ENCODE data around the gene TRPM1.

TRPM1 gene

DNA sequence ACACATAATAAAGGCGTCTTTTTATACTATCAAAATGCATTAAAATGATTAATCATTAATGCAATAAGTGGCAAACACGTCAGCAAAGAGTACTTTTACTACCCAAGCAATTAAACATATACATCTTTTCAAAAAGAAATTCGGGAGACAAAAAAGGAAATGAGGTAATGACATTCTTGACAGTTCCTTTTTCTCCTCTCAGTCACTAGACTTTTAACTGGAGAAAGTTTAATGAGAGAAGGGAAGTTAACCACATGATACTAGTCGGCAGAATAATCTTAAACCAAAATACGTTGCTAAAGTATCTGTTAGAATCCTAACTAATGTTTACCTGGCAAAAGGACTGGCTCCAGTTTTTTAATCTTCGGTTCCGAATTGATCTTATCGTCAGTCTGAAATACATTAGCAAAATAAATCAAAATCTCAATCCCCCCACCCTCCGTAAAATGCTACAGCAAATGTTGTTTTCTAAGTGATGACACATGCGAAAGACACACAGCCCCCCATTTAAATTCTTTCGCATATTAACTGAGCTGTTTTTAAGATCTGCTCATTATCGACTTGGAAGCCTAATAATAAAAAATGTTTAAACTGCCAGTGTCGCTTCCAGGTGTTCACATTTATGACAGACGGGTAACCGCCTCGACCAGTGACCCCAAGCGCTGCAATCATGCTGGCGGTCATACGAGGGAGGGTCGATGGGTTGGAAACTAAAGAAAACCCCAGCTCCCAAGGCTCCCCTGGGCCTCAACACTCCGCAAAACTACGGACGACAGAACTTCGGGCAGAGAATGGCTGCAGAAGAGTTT is 110.9 kb downstream of the TRPM1 start:
- H3K9ac ChIP-seq (ENCODE audit: low read depth, low read length) = peak overlapping the region; percentile 95
- H3K9me3 ChIP-seq (ENCODE audit: control insufficient read depth, insufficient read depth, low read length) = no peaks in the 10 kb centered on the region
- H3K4me1 ChIP-seq (ENCODE audit: insufficient read depth, low read length) = no peaks in the 10 kb centered on the region
- no peaks in the 10 kb centered on the region for H3K36me3 ChIP-seq (ENCODE audit: insufficient read depth, low read length)

- H3K4me1 ChIP-seq (ENCODE audit: insufficient read depth, low read length) = peaks cover 4% of the 10 kb centered on the region; the same call in 1 of the 2 replicates
- no peaks in the 10 kb centered on the region for H3K9me3 ChIP-seq (ENCODE audit: control insufficient read depth, insufficient read depth, low read length)
- no peaks in the 10 kb centered on the region for H3K36me3 ChIP-seq (ENCODE audit: insufficient read depth, low read length)
- H3K9ac ChIP-seq (ENCODE audit: low read depth, low read length) = peak overlapping the region; percentile 95; the same call in 1 of the 2 replicates
These were observed 111.5 kb downstream of the TRPM1 start for GRCh38 chr15:30990036-30990435.

GRCh38 chr15:30985081-30985531 is 116.4 kb downstream of the TRPM1 start:
- Histone ChIP-seq H3K36me3 (ENCODE audit: insufficient read depth, low read length) (0 out of 2 replicates have a peak, but pooled peaks cover 2% of the 10 kb centered on the region), H3K9ac (ENCODE audit: low read depth, low read length) (no peak overlapping the region), H3K4me1 (ENCODE audit: insufficient read depth, low read length) (peaks cover 7% of the 10 kb centered on the region; the same call in 1 of the 2 replicates), H3K9me3 (ENCODE audit: control insufficient read depth, insufficient read depth, low read length) (no peaks in the 10 kb centered on the region)

- 0 out of 2 replicates have a peak, but pooled peaks cover 2% of the 10 kb centered on the region for H3K36me3 ChIP-seq (ENCODE audit: insufficient read depth, low read length)
- H3K4me1 ChIP-seq (ENCODE audit: insufficient read depth, low read length) = peaks cover 7% of the 10 kb centered on the region; the same call in 1 of the 2 replicates
- no peaks in the 10 kb centered on the region for H3K9me3 ChIP-seq (ENCODE audit: control insufficient read depth, insufficient read depth, low read length)
- H3K9ac ChIP-seq (ENCODE audit: low read depth, low read length) = no peak overlapping the region
These were observed 117.0 kb downstream of the TRPM1 start for GRCh38 chr15:30984542-30984941.

- Histone ChIP-seq H3K36me3 (ENCODE audit: insufficient read depth, low read length) (0 out of 2 replicates have a peak, but pooled peaks cover 2% of the 10 kb centered on the region), H3K4me1 (ENCODE audit: insufficient read depth, low read length) (peaks cover 7% of the 10 kb centered on the region; the same call in 1 of the 2 replicates), H3K9me3 (ENCODE audit: control insufficient read depth, insufficient read depth, low read length) (no peaks in the 10 kb centered on the region), H3K9ac (ENCODE audit: low read depth, low read length) (no peak overlapping the region)
These were observed 117.4 kb downstream of the TRPM1 start for GRCh38 chr15:30984118-30984517.

GRCh38 chr15:30979457-30979856 is 122.1 kb downstream of the TRPM1 start:
- Histone ChIP-seq H3K9ac (ENCODE audit: low read depth, low read length) (no peak overlapping the region), H3K36me3 (ENCODE audit: insufficient read depth, low read length) (peaks cover 2% of the 10 kb centered on the region; the same call in 1 of the 2 replicates), H3K9me3 (ENCODE audit: control insufficient read depth, insufficient read depth, low read length) (no peaks in the 10 kb centered on the region), H3K4me1 (ENCODE audit: insufficient read depth, low read length) (no peaks in the 10 kb centered on the region)

- Histone ChIP-seq H3K4me1 (ENCODE audit: insufficient read depth, low read length) (no peaks in the 10 kb centered on the region), H3K9ac (ENCODE audit: low read depth, low read length) (no peak overlapping the region), H3K9me3 (ENCODE audit: control insufficient read depth, insufficient read depth, low read length) (no peaks in the 10 kb centered on the region)
These were observed 123.2 kb downstream of the TRPM1 start for GRCh38 chr15:30978328-30978727.

DNA sequence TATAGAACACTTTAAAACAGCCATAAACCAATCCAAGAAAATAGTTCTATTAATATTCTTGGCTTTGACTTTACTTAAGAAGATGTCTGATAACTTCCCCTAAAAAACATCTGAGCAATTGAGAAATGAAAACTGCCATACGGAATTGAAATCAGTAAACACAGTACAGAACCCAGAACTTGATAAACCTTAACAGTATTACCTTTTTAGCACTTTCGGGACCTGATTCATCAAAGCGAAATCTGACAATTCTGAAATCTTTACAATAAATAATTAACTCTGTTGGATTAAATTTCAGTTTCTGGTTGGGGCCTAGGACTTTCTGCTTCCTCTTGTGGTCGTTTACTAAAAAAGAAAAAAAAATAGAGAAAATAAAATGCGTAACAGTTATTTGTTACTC is 127.4 kb downstream of the TRPM1 start:
- no peaks in the 10 kb centered on the region; the same call in 1 of the 2 replicates for H3K36me3 ChIP-seq (ENCODE audit: insufficient read depth, low read length)
- no peak overlapping the region for H3K9ac ChIP-seq (ENCODE audit: low read depth, low read length)
- no peaks in the 10 kb centered on the region for H3K9me3 ChIP-seq (ENCODE audit: control insufficient read depth, insufficient read depth, low read length)
- peaks cover 2% of the 10 kb centered on the region; the same call in 1 of the 2 replicates for H3K4me1 ChIP-seq (ENCODE audit: insufficient read depth, low read length)

More at GRCh38 chr15:30978328-30978727, 123.2 kb downstream of the TRPM1 start:
- H3K36me3 ChIP-seq (ENCODE audit: insufficient read depth, low read length) = peaks cover 2% of the 10 kb centered on the region; the same call in 1 of the 2 replicates

GRCh38 chr15:30973379-30973778 is 128.1 kb downstream of the TRPM1 start:
- no peak overlapping the region for H3K9ac ChIP-seq (ENCODE audit: low read depth, low read length)
- H3K4me1 ChIP-seq (ENCODE audit: insufficient read depth, low read length) = peaks cover 2% of the 10 kb centered on the region; the same call in 1 of the 2 replicates
- no peaks in the 10 kb centered on the region for H3K9me3 ChIP-seq (ENCODE audit: control insufficient read depth, insufficient read depth, low read length)
- no peaks in the 10 kb centered on the region; the same call in 1 of the 2 replicates for H3K36me3 ChIP-seq (ENCODE audit: insufficient read depth, low read length)

- no peaks in the 10 kb centered on the region for H3K9me3 ChIP-seq (ENCODE audit: control insufficient read depth, insufficient read depth, low read length)
- H3K36me3 ChIP-seq (ENCODE audit: insufficient read depth, low read length) = peaks cover 4% of the 10 kb centered on the region; the same call in 1 of the 2 replicates
- peaks cover 2% of the 10 kb centered on the region; the same call in 1 of the 2 replicates for H3K4me1 ChIP-seq (ENCODE audit: insufficient read depth, low read length)
- no peak overlapping the region for H3K9ac ChIP-seq (ENCODE audit: low read depth, low read length)
These were observed 131.8 kb downstream of the TRPM1 start for GRCh38 chr15:30969724-30970123.

DNA sequence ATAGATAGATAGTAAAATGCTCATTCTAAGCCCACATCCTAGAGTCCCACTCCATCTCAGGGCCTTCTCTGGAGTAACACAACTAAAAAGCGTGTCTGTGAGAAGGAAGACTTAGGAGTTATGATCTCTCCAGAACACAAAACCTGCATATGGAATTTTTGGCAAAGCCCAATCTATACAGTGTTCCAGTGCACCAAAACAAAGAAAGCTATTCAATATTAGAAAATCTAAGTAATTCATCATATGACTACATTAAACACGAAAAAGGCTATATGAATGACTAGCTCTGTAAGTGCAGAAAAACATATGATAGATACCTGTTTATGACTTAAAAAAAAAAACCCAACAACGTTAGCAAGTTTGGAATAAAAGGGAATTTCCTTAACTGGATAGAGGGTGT is 137.8 kb downstream of the TRPM1 start:
- Histone ChIP-seq H3K9ac (ENCODE audit: low read depth, low read length) (no peak overlapping the region), H3K9me3 (ENCODE audit: control insufficient read depth, insufficient read depth, low read length) (no peaks in the 10 kb centered on the region), H3K36me3 (ENCODE audit: insufficient read depth, low read length) (peaks cover 17% of the 10 kb centered on the region), H3K4me1 (ENCODE audit: insufficient read depth, low read length) (no peaks in the 10 kb centered on the region; the same call in 1 of the 2 replicates)

- H3K9me3 ChIP-seq (ENCODE audit: control insufficient read depth, insufficient read depth, low read length) = no peaks in the 10 kb centered on the region
- H3K9ac ChIP-seq (ENCODE audit: low read depth, low read length) = no peak overlapping the region
- no peaks in the 10 kb centered on the region; the same call in 1 of the 2 replicates for H3K4me1 ChIP-seq (ENCODE audit: insufficient read depth, low read length)
- peaks cover 18% of the 10 kb centered on the region for H3K36me3 ChIP-seq (ENCODE audit: insufficient read depth, low read length)
These were observed 138.9 kb downstream of the TRPM1 start for GRCh38 chr15:30962659-30963058.

DNA sequence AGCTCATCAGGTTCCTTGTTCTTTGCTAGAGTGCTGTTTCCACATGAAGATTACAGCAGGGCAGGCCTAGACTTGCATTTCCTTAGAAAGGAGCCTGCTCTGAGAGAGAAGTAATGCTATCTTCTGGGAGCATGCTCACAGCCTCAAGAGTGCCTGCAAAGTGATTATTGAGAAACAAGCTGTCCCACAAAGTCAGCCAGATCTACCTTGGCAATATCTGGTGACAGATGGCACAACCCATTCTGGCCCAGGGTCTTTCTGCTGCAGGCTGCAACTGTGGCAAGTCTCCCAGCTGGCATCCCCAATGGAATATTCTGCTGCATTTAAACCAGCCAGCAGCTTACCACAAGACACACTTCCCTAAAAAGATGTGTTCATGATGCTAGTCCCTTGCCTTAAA is 139.4 kb downstream of the TRPM1 start:
- peaks cover 18% of the 10 kb centered on the region for H3K36me3 ChIP-seq (ENCODE audit: insufficient read depth, low read length)
- H3K9me3 ChIP-seq (ENCODE audit: control insufficient read depth, insufficient read depth, low read length) = no peaks in the 10 kb centered on the region
- no peak overlapping the region for H3K9ac ChIP-seq (ENCODE audit: low read depth, low read length)
- no peaks in the 10 kb centered on the region; the same call in 1 of the 2 replicates for H3K4me1 ChIP-seq (ENCODE audit: insufficient read depth, low read length)

DNA sequence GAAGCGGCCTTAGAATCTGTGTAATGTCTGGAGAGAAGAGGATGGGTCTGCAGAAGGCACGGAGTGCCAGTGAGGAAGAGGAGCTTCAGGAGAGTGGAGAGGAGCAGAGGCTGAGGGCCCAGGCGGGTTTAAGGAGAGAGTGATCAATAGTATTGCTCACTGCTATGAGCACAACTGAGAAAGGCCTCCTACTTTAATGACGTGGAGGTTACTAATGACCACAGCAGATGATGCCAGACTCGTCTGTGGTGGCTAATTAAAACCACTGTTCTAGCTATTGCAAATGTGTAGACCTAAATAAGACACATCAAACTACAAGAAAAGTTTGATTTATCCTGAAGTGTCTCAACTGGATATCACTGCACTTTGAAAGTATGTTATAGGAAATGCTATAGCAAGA is 143.3 kb downstream of the TRPM1 start:
- H3K9me3 ChIP-seq (ENCODE audit: control insufficient read depth, insufficient read depth, low read length) = no peaks in the 10 kb centered on the region
- H3K9ac ChIP-seq (ENCODE audit: low read depth, low read length) = no peak overlapping the region
- peaks cover 6% of the 10 kb centered on the region for H3K4me1 ChIP-seq (ENCODE audit: insufficient read depth, low read length)
- H3K36me3 ChIP-seq (ENCODE audit: insufficient read depth, low read length) = peaks cover 16% of the 10 kb centered on the region

Data from ES-I3 (cell line).